HG03432 (cell line): ENCODE data around the gene TMEM129.

Source experiments
- ATAC-seq: cut with Tn5 transposase; IDR thresholded peaks from one replicate; pipeline ENCODE4 v1.9.1; 2021; ENCODE audit warnings: mild to moderate bottlenecking, moderate library complexity; ENCODE audit not compliant: unreplicated experiment

TMEM129 gene

GRCh38 chr4:1670279-1670678 is 50.8 kb downstream of the TMEM129 start:
- no peak for ATAC-seq

- no peak for ATAC-seq
Measured at GRCh38 chr4:1669850-1670249, 51.3 kb downstream of the TMEM129 start.

GRCh38 chr4:1669270-1669669 is 51.9 kb downstream of the TMEM129 start:
- no peak for ATAC-seq

- no peak for ATAC-seq
Measured at GRCh38 chr4:1668488-1668840, 52.7 kb downstream of the TMEM129 start.

- no peak for ATAC-seq
Measured at GRCh38 chr4:1667273-1667672, 53.9 kb downstream of the TMEM129 start.

- ATAC-seq = no peak
Measured at GRCh38 chr4:1666391-1666790, 54.7 kb downstream of the TMEM129 start.
